ENCODE data around the gene CASZ1.

Gene CASZ1

DNA sequence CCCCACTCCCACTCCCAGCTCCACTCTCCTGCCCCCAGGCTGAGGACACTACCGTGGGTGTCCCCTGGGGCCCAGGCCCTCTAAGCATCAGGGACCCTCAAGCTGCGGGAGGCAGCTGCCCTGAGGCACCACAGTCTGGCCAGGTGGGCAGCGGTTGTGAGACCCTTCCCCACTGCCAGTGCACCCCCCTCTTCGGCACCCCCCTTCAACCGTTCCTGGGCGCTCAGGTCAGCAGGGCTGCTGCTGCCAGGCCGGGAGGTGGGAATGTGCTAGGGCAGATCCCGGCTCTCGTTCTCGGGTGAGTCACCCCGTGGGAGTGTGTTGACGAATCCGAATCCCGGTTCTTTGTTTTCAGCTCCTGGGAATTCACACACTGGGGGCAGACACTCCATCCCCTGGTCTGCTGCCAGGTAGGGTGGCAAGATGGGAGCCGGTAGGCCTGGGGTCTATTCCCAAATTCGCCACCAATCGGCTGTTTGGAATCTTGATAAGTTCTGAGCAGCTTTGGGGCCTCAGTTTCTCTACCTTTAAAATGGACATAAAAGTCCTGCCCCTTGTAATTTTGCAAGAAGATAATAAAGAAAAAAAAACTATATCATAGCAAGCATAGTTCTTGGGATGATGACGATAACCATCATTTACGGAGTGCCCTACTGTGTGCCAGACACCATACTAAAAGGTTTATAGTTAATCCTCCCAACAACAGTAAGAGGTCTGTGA, 28.5 kb upstream of the CASZ1 start:
- DNase-seq: no peak

DNA sequence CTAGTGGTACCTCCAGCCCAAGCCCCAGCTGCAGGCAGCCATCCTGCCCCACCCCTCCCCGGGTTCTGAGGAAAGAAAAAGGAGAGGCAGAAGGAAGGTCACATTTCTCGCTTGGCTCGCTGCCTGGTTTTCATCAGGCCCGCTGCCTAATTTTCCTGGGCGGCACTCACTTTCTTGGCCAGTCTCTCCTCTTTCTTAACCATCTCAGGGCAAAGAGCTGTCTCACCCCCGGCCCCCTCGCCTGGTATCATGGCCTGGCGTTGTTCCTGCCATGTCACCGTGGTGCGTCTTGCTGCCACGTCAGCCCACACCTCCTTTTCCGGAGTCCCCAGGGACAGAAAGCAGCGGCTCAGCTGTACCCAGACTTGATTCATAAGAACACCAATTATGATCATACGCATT, 26.6 kb upstream of the CASZ1 start:
- no peak for DNase-seq

DNA sequence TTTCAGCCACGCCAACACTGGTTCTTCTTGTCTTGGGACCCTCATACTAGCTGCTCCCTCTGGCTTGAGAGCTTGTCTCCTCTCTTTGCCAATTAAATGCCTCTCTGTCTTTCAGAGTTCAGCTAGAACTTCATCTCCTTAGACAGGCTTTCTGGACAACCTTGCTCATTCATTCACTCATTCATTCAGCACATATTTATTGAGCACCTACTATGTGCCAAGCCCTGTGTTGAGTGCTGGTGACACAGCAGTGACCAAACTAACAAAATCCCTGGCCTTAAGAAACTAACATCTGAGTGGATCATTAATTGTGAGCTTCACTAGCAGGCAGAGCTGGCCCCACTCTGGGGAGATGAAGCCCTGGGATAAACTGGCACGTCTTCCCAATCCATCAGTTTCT, 24.9 kb upstream of the CASZ1 start:
- no peak for DNase-seq

DNA sequence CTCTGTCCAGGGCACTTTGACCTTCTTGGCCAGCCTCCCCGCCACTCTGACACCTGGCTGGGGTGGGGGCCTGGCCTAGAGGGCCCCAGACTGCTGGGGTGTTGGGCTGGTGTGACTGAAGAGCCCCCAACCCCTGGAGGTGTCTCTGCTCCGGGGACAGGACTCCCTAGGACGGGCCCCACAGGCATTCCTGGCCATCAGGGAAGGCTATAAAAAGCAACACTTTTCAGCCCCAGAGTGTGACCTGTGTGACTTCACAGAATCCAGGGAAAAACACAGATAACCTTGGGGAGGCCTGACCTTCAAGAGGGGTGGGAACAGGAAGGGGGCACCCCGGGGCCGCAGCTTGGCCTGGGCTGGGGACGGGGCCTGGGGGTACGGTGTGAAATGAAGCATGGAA, 24.0 kb upstream of the CASZ1 start:
- no peak for DNase-seq

DNA sequence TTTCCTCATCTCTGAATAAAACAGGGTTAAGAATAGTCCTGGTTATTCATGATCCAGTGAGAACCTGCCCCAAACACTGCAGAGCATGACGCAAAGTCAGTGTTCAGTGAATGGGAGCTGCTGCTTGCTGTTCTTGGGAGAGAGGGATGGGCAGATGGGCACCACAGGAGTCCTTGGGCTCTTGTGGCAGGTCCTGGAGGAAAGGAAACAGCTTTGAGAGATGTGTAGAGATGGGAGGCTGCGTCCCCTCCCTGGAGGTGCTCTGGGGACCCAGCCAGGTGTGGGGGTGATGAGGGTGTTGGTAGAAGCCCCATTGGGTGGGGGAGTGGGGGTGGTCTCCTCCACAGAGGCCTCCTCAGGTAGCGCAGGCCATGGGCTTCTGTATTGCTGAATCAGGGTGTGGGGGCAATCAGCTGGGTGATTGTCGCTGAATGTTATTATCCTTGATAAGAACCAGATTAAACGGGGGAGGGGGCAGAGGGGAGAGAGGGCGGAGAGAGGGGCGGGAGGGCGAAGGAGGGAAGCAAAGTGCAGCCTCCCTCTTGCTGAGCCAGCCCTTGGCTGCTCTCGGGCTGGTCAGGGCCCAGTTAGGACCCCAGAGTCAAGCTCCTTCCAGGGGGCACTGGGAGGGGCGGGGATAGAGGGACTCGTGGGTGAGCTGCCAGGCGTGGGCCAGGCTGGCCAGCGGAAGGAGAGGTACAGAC, 22.9 kb upstream of the CASZ1 start:
- DNase-seq: no peak

DNA sequence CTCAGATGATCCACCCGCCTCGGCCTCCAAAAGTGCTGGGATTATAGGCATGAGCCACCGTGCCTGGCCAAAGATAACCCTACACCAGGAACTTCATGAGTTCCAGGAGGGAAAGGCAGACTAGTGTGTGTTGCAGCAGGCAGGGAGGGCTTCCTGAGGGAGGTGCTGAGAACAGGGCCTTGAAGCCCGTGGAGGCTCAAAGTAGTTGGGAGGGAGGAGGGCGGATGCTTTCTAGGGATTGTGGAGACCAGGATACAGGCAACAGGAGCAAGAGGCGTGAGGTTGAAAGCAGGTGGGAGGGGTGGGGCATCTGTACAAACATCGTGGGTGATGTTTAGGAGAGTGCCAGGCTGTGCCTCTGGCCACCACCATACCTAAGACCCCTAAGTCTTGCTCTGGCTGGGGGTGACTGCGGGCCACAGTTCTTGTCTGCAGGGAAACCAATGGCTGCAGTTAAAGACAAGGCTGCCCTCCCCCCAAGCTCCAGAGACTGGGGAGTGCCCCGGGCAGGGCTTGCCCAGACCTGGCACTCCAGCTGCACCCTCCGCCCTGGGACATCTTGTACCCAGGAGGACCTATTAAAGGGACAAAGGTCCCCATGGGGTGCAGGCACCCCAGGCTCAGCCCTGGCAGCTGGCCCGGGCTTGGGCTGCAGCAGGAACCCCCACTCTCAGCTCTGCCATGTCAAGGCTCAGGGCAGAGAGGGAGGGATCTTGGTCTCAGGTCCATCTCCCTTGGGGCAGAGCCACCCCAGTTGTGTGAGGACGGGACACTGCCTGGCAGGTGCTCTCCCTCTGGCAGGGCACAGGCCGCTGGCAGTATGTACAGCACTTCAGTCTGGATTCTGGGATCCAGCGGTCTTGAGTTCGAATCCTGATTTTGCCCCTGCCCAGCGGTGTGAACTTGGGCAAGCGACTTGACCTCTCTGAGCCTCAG, 22.1 kb upstream of the CASZ1 start:
- no peak for DNase-seq

DNA sequence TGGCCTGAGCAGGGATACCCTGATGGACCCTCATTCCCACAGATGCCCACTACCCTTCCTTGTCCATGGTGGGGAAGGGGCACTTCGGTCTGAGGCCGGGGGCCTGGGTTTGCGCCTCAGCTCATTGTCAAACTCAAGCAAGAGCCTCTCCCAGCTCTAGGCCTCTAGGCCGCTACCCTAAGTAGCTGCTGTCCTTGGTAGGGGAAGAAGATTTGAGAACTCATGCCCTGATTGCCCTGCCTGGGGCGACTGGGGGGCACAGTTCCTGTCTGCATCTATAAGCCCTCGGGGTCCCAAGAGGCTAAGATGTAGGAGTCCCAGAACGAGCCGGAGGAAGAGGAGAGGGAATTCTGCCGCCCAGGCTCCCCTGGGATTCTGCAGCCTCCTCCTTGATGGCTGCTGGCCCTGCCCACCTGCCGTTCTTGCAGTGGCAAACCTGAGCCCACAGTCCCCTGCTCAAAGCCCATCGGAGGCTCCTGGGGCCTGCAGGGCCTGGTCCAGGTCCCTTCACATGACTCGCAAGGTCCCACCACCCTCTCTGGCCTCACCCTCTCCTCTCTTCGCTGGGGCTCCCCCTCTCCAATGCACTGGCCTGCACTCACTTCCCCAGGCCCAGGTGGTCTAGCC, 20.4 kb upstream of the CASZ1 start:
- DNase-seq: no peak

DNA sequence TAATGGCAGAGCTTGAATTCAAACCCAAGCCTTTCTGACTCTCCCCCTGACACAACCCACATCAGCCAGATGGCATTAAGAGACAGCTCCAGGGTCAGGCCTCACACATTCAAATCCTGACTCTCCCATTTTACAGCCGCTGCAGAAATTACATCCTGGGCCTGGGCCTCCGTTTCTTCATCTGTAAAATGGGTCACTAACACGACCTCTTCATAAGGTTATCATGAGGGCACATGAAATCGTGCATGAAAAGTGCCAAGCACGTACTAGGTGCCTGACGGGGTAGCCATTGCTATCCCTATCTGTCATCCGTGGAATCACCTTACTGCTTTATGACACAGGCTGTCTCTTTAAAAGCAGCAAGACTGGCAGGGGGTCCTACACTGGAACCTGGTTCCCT, 19.8 kb upstream of the CASZ1 start:
- DNase-seq: no peak

DNA sequence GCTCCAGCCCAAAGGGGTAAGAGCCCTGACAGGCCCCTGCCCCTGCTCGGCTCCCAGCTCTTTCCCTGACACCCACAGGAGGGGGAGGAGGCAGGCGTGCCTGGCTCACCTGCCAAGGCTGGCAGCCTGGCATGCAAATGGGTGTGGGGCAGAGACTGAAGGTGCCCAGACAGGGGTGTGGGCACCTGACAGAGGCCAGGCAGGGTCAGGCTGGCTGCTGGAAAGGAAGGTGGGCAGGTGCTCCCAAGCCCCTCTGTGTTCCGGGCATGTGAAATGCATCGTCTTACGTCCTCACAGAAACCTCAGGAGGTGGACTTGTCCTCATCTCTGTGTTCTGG, 19.4 kb upstream of the CASZ1 start:
- DNase-seq: no peak

DNA sequence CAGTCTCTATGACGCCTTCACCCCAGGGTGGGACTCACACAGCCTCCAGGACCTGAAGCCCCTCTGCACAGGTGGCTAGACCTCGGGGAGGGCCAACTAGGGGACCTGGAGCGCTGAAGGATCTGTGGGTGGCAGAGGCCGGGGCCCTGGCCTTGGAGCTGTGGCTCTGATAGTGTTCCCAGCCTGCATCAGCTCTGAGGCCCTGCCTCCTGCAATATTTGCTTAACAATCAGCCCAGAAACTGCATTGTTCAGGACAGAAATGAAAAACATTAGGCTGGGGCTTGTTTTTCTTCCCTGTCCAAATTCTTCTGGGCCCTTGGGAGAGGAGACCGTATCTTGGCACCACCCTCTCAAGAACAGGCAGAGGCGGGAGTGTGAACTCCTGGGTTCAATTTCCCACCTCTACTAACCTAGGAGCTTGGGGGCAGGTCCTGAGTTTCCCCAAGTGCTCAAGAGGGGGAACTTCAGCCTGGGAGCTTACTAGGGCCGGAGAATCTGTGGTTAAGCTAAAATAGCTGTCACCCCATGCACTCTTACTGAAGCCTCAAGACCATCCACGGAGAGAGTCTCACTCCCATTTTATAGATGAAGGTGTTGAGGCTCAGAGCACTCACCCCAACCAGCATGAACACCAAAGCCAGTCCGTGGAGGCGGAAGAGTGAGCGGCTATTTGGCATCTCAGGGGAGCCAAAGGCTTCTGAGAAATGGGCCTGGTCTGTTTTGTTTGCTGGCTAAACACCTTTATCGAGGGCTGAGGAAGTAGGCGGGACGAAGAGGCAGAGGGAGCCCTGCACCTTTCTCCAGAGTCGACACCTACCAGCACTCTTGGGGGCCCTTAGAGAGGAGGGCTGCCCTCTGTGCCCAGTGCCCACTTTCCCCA, 18.8 kb upstream of the CASZ1 start:
- DNase-seq: no peak

DNA sequence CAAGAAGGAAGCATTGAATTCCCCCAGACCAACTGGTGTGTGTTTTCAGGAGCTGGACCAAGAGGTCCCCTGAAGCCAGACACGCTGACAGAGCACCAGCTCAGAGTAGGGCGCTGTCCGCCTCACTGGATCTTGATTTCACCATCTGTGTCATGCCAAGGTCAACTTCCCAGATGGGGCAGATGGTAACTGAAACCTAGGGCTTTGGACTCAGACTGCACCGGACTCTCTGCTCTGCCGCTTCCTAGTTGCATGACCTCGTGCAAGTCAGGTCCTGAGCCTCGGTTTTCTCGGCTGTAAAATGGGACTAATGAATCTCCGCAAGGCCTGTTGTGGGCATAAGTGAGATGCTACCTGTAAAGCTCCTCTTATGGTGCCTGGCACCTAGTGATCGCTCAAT, 17.9 kb upstream of the CASZ1 start:
- no peak for DNase-seq

DNA sequence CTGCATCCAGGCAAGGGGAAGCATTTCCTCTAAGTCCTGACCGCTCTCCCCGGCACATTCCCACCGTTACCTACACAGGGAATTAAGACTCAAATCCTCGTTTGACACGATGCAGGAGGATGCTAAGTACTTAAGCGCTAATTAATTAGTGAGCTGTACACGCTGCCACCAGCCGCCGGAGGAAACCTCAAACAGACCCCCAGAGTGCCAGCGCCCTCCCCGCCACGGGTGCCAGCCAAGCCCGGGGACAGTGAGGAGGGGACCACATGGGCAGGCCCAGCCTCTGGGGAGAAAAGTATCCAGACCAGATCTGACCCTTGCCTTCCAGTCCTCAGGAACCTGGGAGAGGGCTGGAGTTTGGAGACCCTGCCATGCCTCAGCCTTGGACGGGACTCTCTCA, 17.4 kb upstream of the CASZ1 start:
- no peak for DNase-seq

DNA sequence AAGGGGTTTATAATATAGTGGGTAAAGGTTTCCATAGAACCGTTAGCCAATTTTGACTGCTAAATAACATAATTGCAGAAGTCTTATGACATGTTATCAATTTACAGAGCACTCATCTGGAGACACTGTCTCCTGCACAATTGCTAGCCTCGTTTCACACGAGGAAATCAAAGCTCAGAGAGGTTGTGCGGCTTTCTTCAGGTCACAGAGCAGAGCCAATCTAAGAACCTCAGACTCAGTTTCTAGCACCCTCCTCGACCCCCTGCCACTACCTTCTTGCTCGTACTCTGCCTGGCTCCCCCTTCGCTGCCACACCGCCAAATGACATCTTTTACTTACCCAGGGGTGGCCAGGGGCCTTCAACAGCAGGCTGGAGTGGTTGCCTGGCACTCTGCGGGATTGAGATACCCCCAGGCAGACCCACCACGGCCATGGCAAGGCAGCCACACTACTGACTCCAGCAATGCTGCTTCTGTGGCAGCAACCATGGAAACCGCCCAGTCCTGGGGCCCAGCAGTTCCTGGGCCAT, 16.0 kb upstream of the CASZ1 start:
- DNase-seq: no peak

DNA sequence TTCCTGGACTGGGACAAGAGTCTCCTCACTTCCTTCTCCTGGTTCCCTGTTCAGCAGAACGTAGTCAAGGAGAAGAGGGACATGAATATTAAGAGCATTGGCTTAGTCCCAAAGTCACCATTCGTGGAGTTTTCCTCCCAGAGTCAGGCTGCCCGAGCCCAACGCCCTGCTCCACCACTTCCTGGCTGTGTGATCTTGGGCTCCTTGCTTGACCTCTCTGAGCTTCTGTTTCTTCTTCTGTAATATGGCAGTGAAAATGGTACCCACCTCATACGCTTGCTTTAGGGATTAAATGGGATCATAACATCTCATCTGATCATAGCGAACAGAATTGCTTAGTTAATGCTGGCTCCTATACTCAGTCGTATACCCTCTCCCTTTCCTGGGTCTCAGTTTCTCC, 12.0 kb upstream of the CASZ1 start:
- DNase-seq: no peak

DNA sequence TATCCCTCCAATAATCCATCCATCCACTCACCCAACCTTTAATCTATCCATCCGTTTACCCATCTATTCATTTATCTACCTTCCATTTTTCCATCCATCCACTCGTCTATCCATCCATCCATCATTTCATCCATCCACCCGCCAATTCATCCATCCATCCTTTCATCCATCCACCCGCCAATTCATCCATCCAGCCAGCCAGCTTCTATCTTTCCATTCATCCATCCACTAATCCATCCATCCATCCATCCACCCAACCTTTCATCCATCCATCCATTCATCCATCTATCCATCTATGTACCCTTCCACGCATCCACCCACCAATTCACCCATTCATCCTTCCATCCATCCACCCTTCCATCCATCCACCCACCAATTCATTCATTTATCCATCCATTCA, 10.5 kb upstream of the CASZ1 start:
- DNase-seq: no peak

DNA sequence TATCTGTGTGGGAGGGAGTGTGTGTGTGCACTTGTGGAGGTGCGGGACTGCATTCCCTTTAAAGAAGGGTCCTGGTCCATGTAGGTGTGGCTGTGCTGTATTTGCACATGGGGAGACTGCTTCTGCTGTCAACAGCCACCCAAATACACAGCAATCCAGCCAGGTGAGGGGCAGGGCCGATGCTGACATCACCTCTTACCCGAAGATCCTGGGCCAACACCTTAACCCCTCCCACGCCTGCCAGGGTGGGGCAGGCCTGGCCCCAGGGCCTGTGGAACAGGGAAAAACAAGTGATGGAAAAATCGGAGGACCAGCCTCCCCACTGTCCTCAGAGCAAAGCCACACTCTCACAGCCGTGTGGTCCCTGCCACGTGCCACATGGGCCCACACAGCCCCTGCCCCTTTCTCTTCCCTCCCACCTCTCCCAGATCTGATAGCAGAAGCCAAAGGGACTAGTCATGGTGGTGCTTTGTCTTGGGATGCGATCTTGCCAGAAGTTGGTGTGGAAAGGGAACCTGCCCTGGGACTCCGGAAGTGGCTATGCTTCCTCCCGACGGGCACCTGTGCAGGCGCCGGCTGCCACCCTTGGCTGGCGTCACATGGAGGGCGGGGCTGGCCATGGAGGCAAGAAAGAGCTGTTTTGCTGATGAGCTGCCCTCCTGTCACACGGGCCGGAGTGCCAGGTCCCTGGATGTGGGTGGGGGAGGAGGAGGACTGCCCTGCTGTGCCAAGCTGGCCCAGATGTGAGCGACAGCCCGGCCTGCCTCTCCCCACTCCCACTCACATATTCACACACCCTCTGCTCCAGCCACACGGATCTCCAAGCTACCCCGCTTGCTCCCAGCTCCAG, 7.8 kb upstream of the CASZ1 start:
- DNase-seq: no peak

DNA sequence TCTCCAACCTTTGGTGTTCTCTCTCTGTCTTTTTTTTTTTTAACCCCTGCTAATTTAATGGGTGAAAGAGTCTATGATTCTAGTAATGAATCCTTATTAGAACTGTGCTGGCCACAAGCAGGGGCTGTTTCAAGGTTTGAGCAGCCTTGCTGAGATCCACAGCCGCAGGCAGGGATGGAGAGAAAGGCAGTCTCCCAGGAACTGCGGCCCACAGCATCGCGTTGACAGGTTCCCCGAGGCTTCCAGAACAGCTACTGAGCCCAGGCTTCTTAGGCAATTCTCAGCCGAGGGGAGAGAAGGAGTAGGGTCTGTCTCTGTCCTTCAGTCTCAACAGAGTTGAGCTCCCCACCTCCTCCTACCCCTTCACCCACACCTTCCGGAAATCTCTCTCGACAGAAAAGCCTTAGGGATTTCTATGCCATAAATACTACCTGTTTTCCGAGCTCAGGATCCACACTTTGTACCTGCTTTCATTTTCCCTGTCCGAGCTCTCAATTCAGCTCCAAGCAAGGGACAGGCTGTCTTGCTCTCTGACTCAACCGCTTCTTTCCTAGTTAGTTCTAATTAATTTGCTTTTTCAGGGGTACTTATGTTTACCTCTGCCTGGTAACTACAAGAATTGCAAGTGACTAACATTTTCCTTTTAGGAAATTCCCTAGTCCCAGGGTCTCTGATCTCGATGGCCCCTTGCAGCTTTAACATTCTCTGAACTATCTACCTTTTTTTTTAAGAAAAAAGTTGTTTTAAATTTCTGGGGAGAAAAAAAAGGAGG, 6.7 kb upstream of the CASZ1 start:
- no peak for DNase-seq

DNA sequence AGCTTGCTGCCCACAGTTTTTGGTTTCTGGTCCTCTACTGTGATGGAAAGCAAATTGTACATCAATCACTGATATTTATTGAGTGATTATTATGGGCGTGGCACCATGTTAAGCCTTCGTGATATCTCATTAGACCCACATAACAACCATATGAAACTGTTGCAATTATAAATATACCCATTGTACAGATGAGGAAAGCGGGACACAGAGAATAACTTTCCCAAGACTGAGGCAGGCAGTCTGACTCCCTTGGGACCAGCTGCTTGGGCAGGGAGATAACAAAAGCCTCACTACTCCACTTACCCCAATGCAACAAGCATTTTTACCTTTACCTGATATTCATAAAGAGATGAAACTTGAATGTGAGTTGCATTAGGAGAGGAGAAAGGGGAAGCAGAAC, 4.3 kb upstream of the CASZ1 start:
- DNase-seq: no peak

DNA sequence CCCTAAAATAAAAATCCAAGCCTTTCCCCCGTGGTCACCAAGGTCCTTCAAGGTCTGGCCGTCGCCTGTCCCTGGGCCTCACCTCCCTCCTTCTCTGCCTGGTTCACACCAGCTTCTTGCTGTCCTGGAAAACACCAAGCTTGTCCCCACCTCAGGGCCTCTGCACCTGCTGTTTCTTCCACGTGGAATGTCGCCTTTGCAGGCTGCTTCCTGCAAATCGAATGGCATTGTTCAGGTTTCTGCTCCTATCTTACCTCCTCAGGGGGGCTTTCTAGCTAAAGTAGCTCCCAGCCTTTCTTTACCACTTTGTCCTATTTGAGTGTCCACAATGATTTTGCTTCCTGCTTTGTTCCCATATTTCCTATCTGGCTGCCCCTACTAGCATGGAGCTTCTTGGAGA, 3.3 kb upstream of the CASZ1 start:
- no peak for DNase-seq

DNA sequence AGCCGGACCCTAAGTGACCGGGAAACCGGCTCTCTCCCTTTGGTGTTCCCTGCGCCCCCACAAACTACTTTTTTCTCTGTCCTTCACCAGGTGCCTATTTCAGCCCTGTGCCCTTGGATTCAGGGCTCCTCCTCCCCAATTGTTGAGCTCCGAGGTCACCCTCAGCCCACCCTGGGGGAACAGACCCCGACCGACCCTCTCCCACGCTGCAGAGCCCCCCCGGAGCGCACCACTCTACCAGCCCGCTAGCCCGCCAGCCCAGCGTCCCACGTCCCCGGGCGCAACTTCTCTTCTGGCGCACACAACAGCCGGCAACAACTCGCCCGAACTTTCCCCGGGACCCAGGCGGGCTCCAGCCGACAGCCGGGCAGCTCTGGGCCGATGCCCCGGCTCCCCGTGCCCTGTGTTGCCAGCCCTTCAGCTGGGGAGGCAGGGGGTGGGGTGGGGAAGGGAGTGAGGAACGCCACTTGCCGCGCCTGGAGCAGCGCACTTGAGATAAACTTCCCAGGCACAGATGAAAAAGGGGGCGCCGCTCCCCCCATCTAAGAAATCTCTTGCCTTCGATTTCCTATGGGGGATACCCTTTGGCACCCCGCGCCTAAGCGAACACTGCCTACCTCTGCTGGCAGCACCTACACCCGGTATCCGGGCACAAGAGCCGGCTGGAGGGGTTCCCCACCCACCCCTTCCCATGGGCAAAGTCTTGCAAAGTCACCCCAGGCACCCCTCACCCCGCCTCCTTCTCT, 997 bp downstream of the CASZ1 start:
- DNase-seq: no peak
